Suprapubic skin (tissue), 4 donors: Measurements from ENCODE around the gene SERTAD2. TPM values are rescaled to one million over a fixed set of nuclear protein-coding genes. Genes with fewer than 3 reads are reported as not detected.

ENCODE experiments used
- DNase-seq, 2 donors: peaks; one replicate each; pipeline ENCODE4 v3.0.0-alpha.2; 2019; ENCODE audit warnings: low spot score in 2 of 2
- H3K27ac ChIP-seq: fragments of 200-600 bp; sonication (generic); one replicate; pipeline ENCODE4 v1.5.1; 2019
- H3K27me3 ChIP-seq: fragments of 200-600 bp; sonication (generic); one replicate; pipeline ENCODE4 v1.5.1; 2019
- H3K36me3 ChIP-seq: fragments of 200-600 bp; sonication (generic); one replicate; pipeline ENCODE4 v1.5.1; 2019
- H3K4me1 ChIP-seq: fragments of 200-600 bp; sonication (generic); one replicate; pipeline ENCODE4 v1.5.1; 2019
- H3K4me3 ChIP-seq: fragments of 200-600 bp; sonication (generic); one replicate; pipeline ENCODE4 v1.5.1; 2019; ENCODE audit warnings: mild to moderate bottlenecking
- H3K9me3 ChIP-seq: fragments of 200-600 bp; sonication (generic); one replicate; pipeline ENCODE4 v1.5.1; 2019
- EP300 ChIP-seq: sonication (generic); formaldehyde crosslinking; IDR thresholded peaks from one replicate; pipeline ENCODE4 v1.6.1; 2017; ENCODE audit warnings: antibody characterized with exemption
- POLR2A ChIP-seq, 2 donors: fragments of 450-650 bp; IDR thresholded peaks; one replicate each; pipeline ENCODE4 v1.6.1; 2017; ENCODE audit warnings: antibody characterized with exemption in 2 of 2, mild to moderate bottlenecking in 2 of 2, moderate library complexity in 2 of 2
- POLR2AphosphoS5 ChIP-seq, 3 donors: sonication (generic); formaldehyde crosslinking; IDR thresholded peaks; one replicate each; pipeline ENCODE4 v1.6.1; 2017; ENCODE audit warnings: antibody characterized with exemption in 3 of 3
- WGBS: methylation state at CpG from one replicate; pipeline ENCODE4 v1.1.5; 2018; 5-methylcytosine and 5-hydroxymethylcytosine counted together
- total RNA-seq, 4 donors: library from RNA; depleted of rRNA; stranded (reverse); fragments of >200 nt; gene quantifications; one replicate each; pipeline ENCODE4 v1.1.0, GENCODE V29; 2016
- TF ChIP-seq, protein P1 (sequence below), 2 donors: fragments of 200-600 bp in 1 of 2; fragments of 450-650 bp in 1 of 2; sonication (generic) in 1 of 2; IDR thresholded peaks; one replicate each; pipeline ENCODE4 v1.5.1; 2016 to 2019; ENCODE audit warnings: antibody characterized with exemption in 2 of 2, mild to moderate bottlenecking in 1 of 2, moderate library complexity in 1 of 2

Gene SERTAD2
- total RNA-seq, 4 donors from 2014 or later: 23.7 to 36.4 (median 30.9) TPM

DNA sequence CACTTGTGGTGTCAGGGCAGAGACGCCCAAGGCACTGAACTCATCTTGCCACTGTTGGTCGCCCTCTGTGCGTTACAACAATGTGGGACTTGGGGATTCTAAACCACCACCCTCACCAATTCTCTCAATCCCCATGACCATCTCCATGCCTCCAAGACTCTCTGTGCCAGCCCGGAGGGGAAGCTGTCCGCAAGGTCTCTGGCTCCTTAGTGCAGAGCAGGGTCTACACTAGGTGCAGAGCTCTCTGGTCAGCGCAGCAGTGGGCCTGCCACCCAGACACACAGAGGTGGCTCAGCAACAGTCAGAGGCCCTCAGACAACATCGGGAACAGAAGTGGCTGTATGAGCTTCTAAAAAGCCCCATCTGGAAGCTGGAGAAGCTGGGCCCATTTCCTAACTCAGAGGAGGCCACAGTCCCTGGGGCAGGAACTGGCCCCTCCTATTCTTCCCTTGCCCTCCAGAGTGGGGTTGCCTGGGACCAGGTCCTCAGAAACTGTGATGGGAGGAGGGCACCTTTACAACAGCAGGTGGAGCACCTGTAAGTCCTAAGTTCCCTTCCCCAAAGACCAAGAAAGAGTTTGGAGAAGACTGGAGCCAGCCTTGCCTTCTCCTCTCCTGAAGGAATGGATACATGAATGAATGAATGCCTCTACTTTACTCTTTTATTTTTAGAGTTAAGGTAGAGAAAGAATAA is 37.7 kb downstream of the SERTAD2 start:
- Histone ChIP-seq H3K27me3 (no peaks in the 10 kb centered on the region), H3K36me3 (no peaks in the 10 kb centered on the region), H3K27ac (no peak overlapping the region), H3K4me3 (no peak overlapping the region), H3K4me1 (peaks cover 16% of the 10 kb centered on the region), H3K9me3 (no peaks in the 10 kb centered on the region)
- WGBS: 97% methylated on average over 6 of the region's 7 CpGs
- TF ChIP-seq, protein P1, sequence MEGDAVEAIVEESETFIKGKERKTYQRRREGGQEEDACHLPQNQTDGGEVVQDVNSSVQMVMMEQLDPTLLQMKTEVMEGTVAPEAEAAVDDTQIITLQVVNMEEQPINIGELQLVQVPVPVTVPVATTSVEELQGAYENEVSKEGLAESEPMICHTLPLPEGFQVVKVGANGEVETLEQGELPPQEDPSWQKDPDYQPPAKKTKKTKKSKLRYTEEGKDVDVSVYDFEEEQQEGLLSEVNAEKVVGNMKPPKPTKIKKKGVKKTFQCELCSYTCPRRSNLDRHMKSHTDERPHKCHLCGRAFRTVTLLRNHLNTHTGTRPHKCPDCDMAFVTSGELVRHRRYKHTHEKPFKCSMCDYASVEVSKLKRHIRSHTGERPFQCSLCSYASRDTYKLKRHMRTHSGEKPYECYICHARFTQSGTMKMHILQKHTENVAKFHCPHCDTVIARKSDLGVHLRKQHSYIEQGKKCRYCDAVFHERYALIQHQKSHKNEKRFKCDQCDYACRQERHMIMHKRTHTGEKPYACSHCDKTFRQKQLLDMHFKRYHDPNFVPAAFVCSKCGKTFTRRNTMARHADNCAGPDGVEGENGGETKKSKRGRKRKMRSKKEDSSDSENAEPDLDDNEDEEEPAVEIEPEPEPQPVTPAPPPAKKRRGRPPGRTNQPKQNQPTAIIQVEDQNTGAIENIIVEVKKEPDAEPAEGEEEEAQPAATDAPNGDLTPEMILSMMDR (IDR thresholded peaks at IDR 0.05): no peak
- TF ChIP-seq POLR2A (IDR thresholded peaks at IDR 0.05): no peak
- no peak for TF ChIP-seq EP300
- no peak for TF ChIP-seq POLR2AphosphoS5 (IDR thresholded peaks at IDR 0.05)
- no peak for DNase-seq

DNA sequence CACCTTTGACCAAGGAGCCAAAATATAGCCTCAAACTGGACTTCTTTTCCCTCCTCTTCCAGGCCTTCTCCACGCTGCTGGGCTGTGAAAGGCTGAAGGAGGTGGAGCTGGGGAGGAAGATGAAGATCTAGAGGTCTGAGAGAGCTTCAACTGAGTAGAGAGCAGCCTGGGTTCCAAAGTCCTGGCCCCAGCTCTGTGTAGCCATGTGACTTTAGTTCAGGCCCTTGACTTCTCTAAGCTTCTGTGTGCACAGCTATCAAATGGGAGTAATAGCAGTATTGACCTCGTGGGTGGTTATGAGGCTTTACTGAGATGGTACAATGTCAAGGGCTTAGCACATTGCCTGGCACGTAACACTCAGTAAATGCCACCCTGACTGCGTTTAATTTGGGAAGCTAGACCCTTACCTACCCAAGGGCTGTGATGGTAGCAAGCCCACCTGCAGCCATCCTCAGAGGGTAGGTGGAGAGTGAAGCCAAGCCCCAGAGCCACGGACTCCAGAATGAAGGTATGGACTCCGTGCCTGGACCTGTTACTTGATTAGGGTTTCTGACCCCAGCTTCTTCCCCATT is 38.4 kb downstream of the SERTAD2 start:
- Histone ChIP-seq H3K4me1 (peaks cover 16% of the 10 kb centered on the region), H3K27me3 (no peaks in the 10 kb centered on the region), H3K9me3 (no peaks in the 10 kb centered on the region), H3K36me3 (no peaks in the 10 kb centered on the region), H3K4me3 (no peak overlapping the region), H3K27ac (no peak overlapping the region)
- WGBS: 95% methylated on average over 6 of the region's 6 CpGs
- DNase-seq: no peak
- TF ChIP-seq, protein P1 (IDR thresholded peaks at IDR 0.05): no peak
- TF ChIP-seq POLR2AphosphoS5 (IDR thresholded peaks at IDR 0.05): no peak
- no peak for TF ChIP-seq POLR2A (IDR thresholded peaks at IDR 0.05)
- TF ChIP-seq EP300: no peak

DNA sequence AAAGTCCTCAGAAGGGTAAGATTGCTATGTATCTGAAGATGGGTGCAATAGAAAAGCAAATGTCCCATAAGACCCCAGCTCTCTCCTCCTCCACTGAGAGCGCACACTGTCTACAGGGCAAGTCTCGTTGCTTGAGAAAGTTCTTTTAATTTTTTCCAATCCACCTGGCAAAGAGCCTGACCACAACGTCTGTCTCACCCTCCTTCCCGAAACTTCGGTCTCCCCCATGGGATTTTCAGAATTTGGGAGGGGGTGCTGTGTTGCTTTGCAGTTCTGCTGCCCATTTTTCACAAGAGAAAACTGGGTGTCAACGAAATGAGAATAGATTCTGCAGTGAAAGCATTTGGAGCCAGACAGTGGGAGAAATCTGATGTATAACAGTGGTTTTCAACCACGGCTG is 40.4 kb downstream of the SERTAD2 start:
- 56% methylated on average over 7 of the region's 7 CpGs for WGBS
- no peak for DNase-seq
- Histone ChIP-seq H3K36me3 (no peaks in the 10 kb centered on the region), H3K9me3 (no peaks in the 10 kb centered on the region), H3K27me3 (no peaks in the 10 kb centered on the region), H3K4me3 (no peak overlapping the region), H3K4me1 (peaks cover 33% of the 10 kb centered on the region), H3K27ac (no peak overlapping the region)
- TF ChIP-seq POLR2AphosphoS5 (IDR thresholded peaks at IDR 0.05): no peak
- no peak for TF ChIP-seq EP300
- TF ChIP-seq, protein P1 (IDR thresholded peaks at IDR 0.05): no peak
- no peak for TF ChIP-seq POLR2A (IDR thresholded peaks at IDR 0.05)

DNA sequence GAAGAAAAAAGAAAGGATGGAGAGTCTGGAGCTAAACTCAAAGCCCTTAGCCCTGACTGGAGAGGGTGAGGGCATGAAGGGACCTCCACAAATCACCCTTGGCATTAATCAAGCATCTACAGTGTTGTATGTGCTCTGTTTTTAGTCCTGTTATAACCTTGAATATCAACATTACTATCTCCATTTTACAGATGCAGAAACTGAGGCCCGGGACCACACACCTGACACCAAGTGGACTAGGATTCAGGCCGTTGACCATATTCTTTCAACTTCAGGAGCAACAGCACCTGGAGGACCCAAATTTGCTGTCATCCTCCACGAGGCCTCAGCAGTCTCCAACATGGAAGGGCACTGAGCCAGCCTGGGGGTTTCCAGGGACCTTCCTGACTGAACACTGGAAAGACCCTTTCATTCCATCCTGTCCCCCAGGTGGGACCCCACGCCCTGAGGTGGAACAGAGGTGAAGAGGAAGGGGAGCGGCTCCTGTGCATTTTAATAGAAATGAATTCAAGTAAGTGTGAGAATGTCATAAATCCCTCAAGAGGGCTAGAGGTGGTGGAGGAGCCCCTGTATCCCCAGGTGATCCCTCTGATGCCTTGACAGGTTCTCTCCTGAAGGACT is 41.0 kb downstream of the SERTAD2 start:
- Histone ChIP-seq H3K27ac (no peak overlapping the region), H3K4me3 (no peak overlapping the region), H3K4me1 (peaks cover 38% of the 10 kb centered on the region), H3K36me3 (no peaks in the 10 kb centered on the region), H3K27me3 (no peaks in the 10 kb centered on the region), H3K9me3 (no peaks in the 10 kb centered on the region)
- TF ChIP-seq EP300 (no peak), POLR2A (IDR thresholded peaks at IDR 0.05) (no peak), POLR2AphosphoS5 (IDR thresholded peaks at IDR 0.05) (no peak)
- TF ChIP-seq, protein P1 (IDR thresholded peaks at IDR 0.05): no peak
- WGBS: 70% methylated on average over 5 of the region's 5 CpGs
- no peak for DNase-seq

DNA sequence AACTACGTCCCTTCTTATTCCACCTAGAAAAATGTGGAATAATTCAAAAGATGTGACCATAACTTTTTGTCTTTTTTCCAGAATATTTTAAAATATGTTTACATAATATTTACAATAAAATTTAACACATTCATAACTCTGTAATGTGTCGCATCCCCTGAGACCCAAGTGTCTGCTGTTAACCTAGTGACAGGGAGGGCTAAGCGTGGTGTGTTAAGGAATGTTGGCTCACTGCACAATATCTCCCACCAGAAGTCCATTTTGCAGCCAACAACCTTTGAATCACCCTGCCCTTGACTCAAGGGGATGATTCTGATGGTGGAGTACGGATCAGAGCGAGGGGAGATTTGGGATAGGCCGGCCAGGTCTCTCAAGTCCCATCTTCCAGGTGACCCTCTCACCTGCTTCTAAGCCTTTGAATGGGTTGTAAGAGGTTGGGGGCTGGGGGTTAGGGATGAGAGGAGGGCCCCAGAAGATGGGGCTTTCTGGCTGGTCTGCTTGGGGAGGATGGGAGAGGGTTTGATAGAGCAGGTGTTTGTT is 43.3 kb downstream of the SERTAD2 start:
- TF ChIP-seq, protein P1 (IDR thresholded peaks at IDR 0.05): no peak
- no peak for TF ChIP-seq EP300
- TF ChIP-seq POLR2A (IDR thresholded peaks at IDR 0.05): no peak
- TF ChIP-seq POLR2AphosphoS5 (IDR thresholded peaks at IDR 0.05): no peak
- Histone ChIP-seq H3K4me3 (no peak overlapping the region), H3K36me3 (no peaks in the 10 kb centered on the region), H3K4me1 (peaks cover 48% of the 10 kb centered on the region), H3K27me3 (no peaks in the 10 kb centered on the region), H3K9me3 (no peaks in the 10 kb centered on the region), H3K27ac (no peak overlapping the region)
- 97% methylated on average over 6 of the region's 6 CpGs for WGBS
- no peak for DNase-seq
